Calu3 (cell line): ENCODE data around the gene CALY. TPM values are rescaled to one million over a fixed set of nuclear protein-coding genes. Genes with fewer than 3 reads are reported as not detected.

Experiments used
- BruUV-seq: library from RNA; stranded (reverse); fragments of 400-500 nt; replicated peaks from 2 replicates; lab custom pipeline; 2021; lab: Mats Ljungman, UMichigan
- CTCF ChIA-PET: fragments of 300-600 bp; sonication (Branson Sonifier 250); formaldehyde crosslinking; loops from one replicate; lab custom pipeline; 2022; ENCODE audit warnings: antibody characterized with exemption; lab: Charles Lee
- DNase-seq: peaks from one replicate; pipeline ENCODE4 v3.0.0; 2022
- H3K27ac Mint-ChIP-seq: one replicate; pipeline ENCODE4 v1.8.0; 2022; ENCODE audit warnings: mixed read lengths; ENCODE audit not compliant: unreplicated experiment
- H3K27me3 Mint-ChIP-seq: one replicate; pipeline ENCODE4 v1.8.0; 2022; ENCODE audit warnings: mixed read lengths; ENCODE audit not compliant: unreplicated experiment
- H3K36me3 Mint-ChIP-seq: one replicate; pipeline ENCODE4 v1.8.0; 2022; ENCODE audit warnings: mild to moderate bottlenecking, moderate library complexity, mixed read lengths; ENCODE audit not compliant: insufficient read depth, unreplicated experiment
- H3K4me1 Mint-ChIP-seq: one replicate; pipeline ENCODE4 v1.8.0; 2022; ENCODE audit warnings: mild to moderate bottlenecking, low read depth, mixed read lengths; ENCODE audit not compliant: unreplicated experiment
- H3K4me3 Mint-ChIP-seq: one replicate; pipeline ENCODE4 v1.8.0; 2022; ENCODE audit warnings: mild to moderate bottlenecking, low read depth, moderate library complexity, mixed read lengths; ENCODE audit not compliant: unreplicated experiment
- H3K9me3 Mint-ChIP-seq: one replicate; pipeline ENCODE4 v1.8.0; 2022; ENCODE audit warnings: low read depth, mixed read lengths; ENCODE audit not compliant: unreplicated experiment
- CTCF ChIP-seq: fragments of 200-600 bp; IDR thresholded peaks from one replicate; pipeline ENCODE4 v1.8.0; 2022; ENCODE audit warnings: antibody characterized with exemption; ENCODE audit not compliant: unreplicated experiment
- intact Hi-C: fragments of 100-400 bp; cut with micrococcal nuclease; formaldehyde crosslinking; loops from one replicate; pipeline ENCODE4 v1.10.0; 2022; ENCODE audit not compliant: unreplicated experiment
- total RNA-seq: library from RNA; stranded (reverse); gene quantifications from 2 replicates; pipeline ENCODE4 v1.2.3, GENCODE V29; 2022

The CALY gene
- total RNA-seq, 1 experiment from 2014 or later: not detected

- DNase-seq: no peak
- BruUV-seq: no TSS peak
- no peaks in the 10 kb centered on the region for H3K27me3 Mint-ChIP-seq
- no peak for TF ChIP-seq CTCF
- peaks cover 29% of the 10 kb centered on the region for H3K36me3 Mint-ChIP-seq
- CTCF ChIA-PET: no interaction called here
- H3K9me3 Mint-ChIP-seq: no peaks in the 10 kb centered on the region
- intact Hi-C loops: no loop called here
- H3K4me3 Mint-ChIP-seq: no peak overlapping the region
- H3K27ac Mint-ChIP-seq: no peak overlapping the region
- H3K4me1 Mint-ChIP-seq: peaks cover 10% of the 10 kb centered on the region
Observed at GRCh38 chr10:133277277-133277992, 59.3 kb downstream of the CALY start.

- DNase-seq: peak; percentile 74
- intact Hi-C loops: no loop called here
- no TSS peak for BruUV-seq
- H3K4me3 Mint-ChIP-seq: peak within 1 kb of the TSS; percentile 64
- peaks cover 34% of the 10 kb centered on the region for H3K36me3 Mint-ChIP-seq
- H3K4me1 Mint-ChIP-seq: peaks cover 10% of the 10 kb centered on the region
- no peak for TF ChIP-seq CTCF
- H3K27me3 Mint-ChIP-seq: no peaks in the 10 kb centered on the region
- H3K9me3 Mint-ChIP-seq: no peaks in the 10 kb centered on the region
- CTCF ChIA-PET: interaction anchor here (2.1 kb wide), 1 partner anchor 19 kb away, joined by 7 read pairs; no protein-coding TSS in a partner anchor
- no peak within 1 kb of the TSS for H3K27ac Mint-ChIP-seq
Observed at GRCh38 chr10:133276435-133277201, 60.1 kb downstream of the CALY start, which contains the start of gene ADAM8. TSS of gene ADAM8 (minus strand) at chr10:133276868. CDS start at chr10:133276817, 51 bp downstream.

GRCh38 chr10:133276100-133276434 lies 60.6 kb downstream of the CALY start:
- CTCF ChIA-PET: interaction anchor here (2.1 kb wide), 1 partner anchor 19 kb away, joined by 7 read pairs; no protein-coding TSS in a partner anchor
- Mint-ChIP-seq H3K4me1 (peaks cover 10% of the 10 kb centered on the region), H3K27ac (no peak overlapping the region), H3K4me3 (peak overlapping the region; percentile 64), H3K9me3 (no peaks in the 10 kb centered on the region), H3K36me3 (peaks cover 34% of the 10 kb centered on the region), H3K27me3 (no peaks in the 10 kb centered on the region)
- no TSS peak for BruUV-seq
- DNase-seq: no peak
- no peak for TF ChIP-seq CTCF
- intact Hi-C loops: no loop called here

- Mint-ChIP-seq H3K36me3 (peaks cover 34% of the 10 kb centered on the region), H3K27ac (no peak overlapping the region), H3K4me1 (peaks cover 10% of the 10 kb centered on the region), H3K4me3 (peak overlapping the region; percentile 64), H3K27me3 (no peaks in the 10 kb centered on the region), H3K9me3 (no peaks in the 10 kb centered on the region)
- DNase-seq: peak; percentile 53
- CTCF ChIA-PET: interaction anchor here (2.1 kb wide), 1 partner anchor 18 kb away, joined by 7 read pairs; no protein-coding TSS in a partner anchor
- intact Hi-C loops: no loop called here
- TF ChIP-seq CTCF: no peak
- TSS peak; percentile 76 for BruUV-seq
Observed at GRCh38 chr10:133275684-133276092, 61.0 kb downstream of the CALY start.
